ENCODE measurements around the gene DECR2.

DNA sequence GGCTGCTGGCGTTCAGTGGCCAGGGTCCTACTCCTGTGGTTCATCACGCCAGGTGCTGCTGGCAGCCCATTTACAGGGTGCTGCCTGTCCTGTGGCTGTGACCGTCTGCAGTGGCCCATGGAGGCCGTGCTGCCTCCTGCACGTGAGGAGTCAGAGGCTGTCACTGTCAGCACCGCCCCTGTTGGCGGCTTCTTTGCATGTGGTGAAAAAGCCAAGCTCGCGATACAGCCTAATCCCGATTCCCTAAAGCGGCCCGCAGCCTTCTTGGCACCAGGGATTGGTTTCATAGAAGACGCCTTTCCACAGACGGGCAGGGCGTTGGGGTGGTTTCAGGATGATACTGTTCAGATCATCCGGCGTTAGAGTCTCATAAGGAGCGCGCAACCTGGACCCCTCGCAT, 59.1 kb downstream of the DECR2 start:
- TF ChIP-seq, protein P1, sequence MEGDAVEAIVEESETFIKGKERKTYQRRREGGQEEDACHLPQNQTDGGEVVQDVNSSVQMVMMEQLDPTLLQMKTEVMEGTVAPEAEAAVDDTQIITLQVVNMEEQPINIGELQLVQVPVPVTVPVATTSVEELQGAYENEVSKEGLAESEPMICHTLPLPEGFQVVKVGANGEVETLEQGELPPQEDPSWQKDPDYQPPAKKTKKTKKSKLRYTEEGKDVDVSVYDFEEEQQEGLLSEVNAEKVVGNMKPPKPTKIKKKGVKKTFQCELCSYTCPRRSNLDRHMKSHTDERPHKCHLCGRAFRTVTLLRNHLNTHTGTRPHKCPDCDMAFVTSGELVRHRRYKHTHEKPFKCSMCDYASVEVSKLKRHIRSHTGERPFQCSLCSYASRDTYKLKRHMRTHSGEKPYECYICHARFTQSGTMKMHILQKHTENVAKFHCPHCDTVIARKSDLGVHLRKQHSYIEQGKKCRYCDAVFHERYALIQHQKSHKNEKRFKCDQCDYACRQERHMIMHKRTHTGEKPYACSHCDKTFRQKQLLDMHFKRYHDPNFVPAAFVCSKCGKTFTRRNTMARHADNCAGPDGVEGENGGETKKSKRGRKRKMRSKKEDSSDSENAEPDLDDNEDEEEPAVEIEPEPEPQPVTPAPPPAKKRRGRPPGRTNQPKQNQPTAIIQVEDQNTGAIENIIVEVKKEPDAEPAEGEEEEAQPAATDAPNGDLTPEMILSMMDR (IDR thresholded peaks at IDR 0.05): no peak
- no peak for TF ChIP-seq POLR2AphosphoS5 (IDR thresholded peaks at IDR 0.05; ENCODE audit: insufficient read depth in 1 of 2, low read depth in 1 of 2)

Data from vagina (tissue), 2 donors.